Amniotic stem cell (primary cell): ENCODE measurements around the gene CDCA7L.
"Not testable (repeated sequence)": the region's sequence is repeated elsewhere in the genome, so short reads cannot be mapped to it uniquely, and the experiment has no call there.

Experiments used
- DNase-seq: peaks from one replicate; lab custom pipeline; 2025; lab: John Stamatoyannopoulos, UW

CDCA7L gene

GRCh38 chr7:21944616-21945453 is 864 bp downstream of the CDCA7L start:
- DNase-seq = no peak

GRCh38 chr7:21943436-21943835 is 2.3 kb downstream of the CDCA7L start:
- no peak for DNase-seq

GRCh38 chr7:21942955-21943354 is 2.7 kb downstream of the CDCA7L start:
- DNase-seq = no peak

GRCh38 chr7:21941611-21942141 is 4.0 kb downstream of the CDCA7L start:
- no peak for DNase-seq

- no peak for DNase-seq
Observed at GRCh38 chr7:21939858-21940372, 5.8 kb downstream of the CDCA7L start.

- no peak for DNase-seq
Observed at GRCh38 chr7:21939136-21939857, 6.4 kb downstream of the CDCA7L start.

- DNase-seq = no peak
Observed at GRCh38 chr7:21938463-21938862, 7.2 kb downstream of the CDCA7L start.

GRCh38 chr7:21934808-21935207 is 10.9 kb downstream of the CDCA7L start:
- no peak for DNase-seq

- DNase-seq = not testable (repeated sequence)
Observed at GRCh38 chr7:21933293-21933692, 12.4 kb downstream of the CDCA7L start.

- no peak for DNase-seq
Observed at GRCh38 chr7:21927693-21928092, 18.0 kb downstream of the CDCA7L start.

GRCh38 chr7:21926448-21926847 is 19.3 kb downstream of the CDCA7L start:
- DNase-seq = no peak

- no peak for DNase-seq
Observed at GRCh38 chr7:21923658-21924057, 22.0 kb downstream of the CDCA7L start.

GRCh38 chr7:21922605-21923004 is 23.1 kb downstream of the CDCA7L start:
- DNase-seq = no peak

- DNase-seq = no peak
Observed at GRCh38 chr7:21920936-21921335, 24.8 kb downstream of the CDCA7L start.

- DNase-seq = no peak
Observed at GRCh38 chr7:21918216-21918615, 27.5 kb downstream of the CDCA7L start.

- no peak for DNase-seq
Observed at GRCh38 chr7:21916629-21917028, 29.1 kb downstream of the CDCA7L start.

- no peak for DNase-seq
Observed at GRCh38 chr7:21916176-21916575, 29.5 kb downstream of the CDCA7L start.

- no peak for DNase-seq
Observed at GRCh38 chr7:21915140-21915539, 30.6 kb downstream of the CDCA7L start.

GRCh38 chr7:21914671-21915070 is 31.0 kb downstream of the CDCA7L start:
- no peak for DNase-seq

- DNase-seq = no peak
Observed at GRCh38 chr7:21912931-21913780, 32.5 kb downstream of the CDCA7L start.

- DNase-seq = no peak
Observed at GRCh38 chr7:21912305-21912704, 33.4 kb downstream of the CDCA7L start.

GRCh38 chr7:21911341-21911875 is 34.3 kb downstream of the CDCA7L start:
- DNase-seq = peak; percentile 23
